CD4-positive, alpha-beta T cell (primary cell): ENCODE data around the gene POC1B. TPM values are rescaled to one million over a fixed set of nuclear protein-coding genes. Genes with fewer than 3 reads are reported as not detected.

Experiments used
- ATAC-seq: fragments of 200-7000 bp; cut with Tn5 transposase; one replicate; pipeline ENCODE4 v1.10.0; 2022; ENCODE audit warnings: mild to moderate bottlenecking; ENCODE audit not compliant: poor library complexity
- CTCF ChIA-PET: fragments of 350-600 bp; sonication (Branson Sonifier 250); formaldehyde crosslinking; loops from one replicate; lab custom pipeline; 2021; ENCODE audit warnings: antibody characterized with exemption, inconsistent platforms; lab: Charles Lee
- POLR2A ChIA-PET: fragments of 350-600 bp; sonication (Branson Sonifier 250); formaldehyde crosslinking; loops from one replicate; lab custom pipeline; 2021; ENCODE audit warnings: antibody characterized with exemption, inconsistent platforms; lab: Charles Lee
- DNase-seq, 14 experiments: peaks; one replicate each; pipeline ENCODE4 v3.0.0-alpha.2; 2013 to 2020; ENCODE audit warnings: mixed read lengths in 2 of 14
- H3K27ac ChIP-seq, 2 donors: one replicate each; pipeline versions ENCODE4 v1.5.1 to v1.7.0; 2013; ENCODE audit warnings: low read length in 2 of 2, low read depth in 1 of 2, mild to moderate bottlenecking in 1 of 2
- H3K27me3 ChIP-seq, 2 experiments: 1 replicate in 1 of 2; 2 replicates in 1 of 2; pipeline versions ENCODE4 v1.6.1 to v1.7.0; 2013; ENCODE audit warnings: low read length in 2 of 2, control low read depth in 1 of 2, mild to moderate bottlenecking in 1 of 2, moderate library complexity in 1 of 2; ENCODE audit not compliant: insufficient read depth in 2 of 2, control insufficient read depth in 1 of 2
- H3K36me3 ChIP-seq: one replicate; pipeline ENCODE4 v1.6.1; 2013; ENCODE audit warnings: low read length, control low read depth; ENCODE audit not compliant: insufficient read depth
- H3K4me1 ChIP-seq: one replicate; pipeline ENCODE4 v1.6.1; 2013; ENCODE audit warnings: low read length, control low read depth; ENCODE audit not compliant: insufficient read depth
- H3K4me3 ChIP-seq: one replicate; pipeline ENCODE4 v1.5.1; 2013; ENCODE audit warnings: mild to moderate bottlenecking, low read length, moderate library complexity
- H3K9me3 ChIP-seq, 2 experiments: 1 replicate in 1 of 2; 2 replicates in 1 of 2; pipeline versions ENCODE4 v1.6.1 to v1.7.0; 2013; ENCODE audit warnings: low read length in 2 of 2, mild to moderate bottlenecking in 2 of 2, control low read depth in 1 of 2, moderate library complexity in 1 of 2; ENCODE audit not compliant: control insufficient read depth in 1 of 2, insufficient read depth in 1 of 2
- H3K27ac Mint-ChIP-seq: one replicate; pipeline ENCODE4 v1.8.0; 2020; ENCODE audit warnings: mixed read lengths
- H3K27me3 Mint-ChIP-seq: one replicate; pipeline ENCODE4 v1.8.0; 2021; ENCODE audit warnings: mixed read lengths
- H3K36me3 Mint-ChIP-seq: one replicate; pipeline ENCODE4 v1.8.0; 2021; ENCODE audit warnings: low read depth, mixed read lengths
- H3K4me1 Mint-ChIP-seq: one replicate; pipeline ENCODE4 v1.8.0; 2021; ENCODE audit warnings: low read depth, mixed read lengths
- H3K4me3 Mint-ChIP-seq: one replicate; pipeline ENCODE4 v1.8.0; 2020; ENCODE audit warnings: mild to moderate bottlenecking, mixed read lengths
- H3K9me3 Mint-ChIP-seq: one replicate; pipeline ENCODE4 v1.8.0; 2020; ENCODE audit warnings: mixed read lengths
- CTCF ChIP-seq: fragments of 200-600 bp; IDR thresholded peaks from one replicate; pipeline ENCODE4 v1.8.0; 2022; ENCODE audit warnings: antibody characterized with exemption, mild to moderate bottlenecking
- intact Hi-C, 2 experiments: fragments of 100-400 bp; cut with DNase I in 1 of 2; cut with micrococcal nuclease in 1 of 2; formaldehyde crosslinking; loops; one replicate each; pipeline versions ENCODE4 v1.15.1 to v1.9.0; 2023 to 2025; cut with DNase I, micrococcal nuclease
- total RNA-seq, 174 experiments: library from RNA in 2 of 174; stranded (reverse) in 2 of 174; gene quantifications; one replicate each; pipeline ENCODE4 v1.2.3 and lab custom pipeline; 2021 to 2026

POC1B gene
- total RNA-seq, 2 experiments from 2014 or later: 14.9 to 16.2 TPM

- peaks cover 9% of the 10 kb centered on the region for H3K4me1 Mint-ChIP-seq
- intact Hi-C loops: no loop called here
- no peaks in the 10 kb centered on the region for H3K9me3 Mint-ChIP-seq
- no peak for ATAC-seq
- H3K36me3 Mint-ChIP-seq: peaks cover 32% of the 10 kb centered on the region
- H3K27me3 Mint-ChIP-seq: no peaks in the 10 kb centered on the region
- POLR2A ChIA-PET: no interaction called here
- no peak overlapping the region for H3K4me3 ChIP-seq
- no peak overlapping the region for H3K27ac Mint-ChIP-seq
- H3K4me1 ChIP-seq: no peaks in the 10 kb centered on the region
- no peaks in the 10 kb centered on the region for H3K27me3 ChIP-seq
- no peak for DNase-seq
- H3K9me3 ChIP-seq: no peaks in the 10 kb centered on the region
- H3K36me3 ChIP-seq: peaks cover 15% of the 10 kb centered on the region
- H3K27ac ChIP-seq: no peak overlapping the region
- TF ChIP-seq CTCF: no peak
- CTCF ChIA-PET: no interaction called here
- H3K4me3 Mint-ChIP-seq: no peak overlapping the region
Measured at GRCh38 chr12:89456565-89456964, 69.3 kb downstream of the POC1B start.

DNA sequence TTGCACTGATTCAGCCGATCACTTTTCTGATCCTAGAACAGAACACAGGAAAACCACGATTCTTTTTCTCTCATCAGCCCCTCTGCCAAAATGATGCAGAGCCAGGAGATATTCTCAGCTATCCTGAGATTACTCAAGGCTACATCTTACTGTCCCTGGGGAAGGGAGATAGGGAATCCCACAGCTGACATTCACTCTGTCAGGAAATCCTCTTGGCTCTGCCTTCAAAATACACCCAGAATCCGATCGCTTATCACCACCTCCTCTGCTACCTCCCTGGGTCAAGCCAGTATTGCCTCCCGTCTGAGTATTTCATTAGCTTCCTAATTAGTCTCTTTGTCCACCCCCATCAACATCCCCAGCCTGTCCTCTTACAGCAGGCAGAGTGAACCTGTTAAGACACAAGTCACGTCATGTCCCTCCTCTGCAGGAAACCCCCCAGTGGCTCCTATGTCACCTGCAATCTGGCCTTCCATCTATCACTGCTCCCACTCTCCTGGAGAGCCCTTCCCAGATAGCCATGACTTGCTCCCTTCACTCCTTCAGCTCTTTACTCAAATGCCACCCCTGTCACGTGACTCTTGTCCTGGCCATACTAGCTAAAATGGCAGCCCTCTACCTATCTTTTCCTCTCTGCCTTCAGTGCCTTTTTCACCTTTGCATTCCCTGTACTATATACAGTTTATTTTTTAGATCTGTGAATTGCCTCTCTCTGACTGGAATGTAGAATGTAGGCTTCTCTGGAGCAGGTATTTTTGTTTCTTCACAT, 71.6 kb downstream of the POC1B start:
- Mint-ChIP-seq H3K27me3 (no peaks in the 10 kb centered on the region), H3K4me1 (peaks cover 11% of the 10 kb centered on the region), H3K4me3 (no peak overlapping the region), H3K9me3 (no peaks in the 10 kb centered on the region), H3K27ac (no peak overlapping the region), H3K36me3 (peaks cover 35% of the 10 kb centered on the region)
- Histone ChIP-seq H3K4me1 (no peaks in the 10 kb centered on the region), H3K4me3 (no peak overlapping the region), H3K27ac (no peak overlapping the region), H3K27me3 (no peaks in the 10 kb centered on the region), H3K9me3 (no peaks in the 10 kb centered on the region), H3K36me3 (peaks cover 15% of the 10 kb centered on the region)
- DNase-seq: no peak
- no peak for TF ChIP-seq CTCF
- ChIA-PET POLR2A (no interaction called here), CTCF (no interaction called here)
- intact Hi-C loops: no loop called here
- ATAC-seq: no peak

GRCh38 chr12:89453121-89453978, 72.5 kb downstream of the POC1B start:
- Histone ChIP-seq H3K4me3 (no peak overlapping the region), H3K36me3 (peaks cover 13% of the 10 kb centered on the region), H3K4me1 (no peaks in the 10 kb centered on the region), H3K27ac (no peak overlapping the region), H3K27me3 (no peaks in the 10 kb centered on the region), H3K9me3 (no peaks in the 10 kb centered on the region)
- ATAC-seq: no peak
- no peak for TF ChIP-seq CTCF
- no peak overlapping the region for H3K4me3 Mint-ChIP-seq
- no peak overlapping the region for H3K27ac Mint-ChIP-seq
- no peaks in the 10 kb centered on the region for H3K27me3 Mint-ChIP-seq
- peaks cover 35% of the 10 kb centered on the region for H3K36me3 Mint-ChIP-seq
- H3K9me3 Mint-ChIP-seq: no peaks in the 10 kb centered on the region
- DNase-seq: no peak
- intact Hi-C loops: no loop called here
- POLR2A ChIA-PET: no interaction called here
- peaks cover 11% of the 10 kb centered on the region for H3K4me1 Mint-ChIP-seq
- CTCF ChIA-PET: no interaction called here
